ENCODE measurements around the gene AOPEP.

- TF ChIP-seq CTCF (IDR thresholded peaks at IDR 0.05): no peak
- TF ChIP-seq POLR2A (IDR thresholded peaks at IDR 0.05): no peak
These were observed 370.8 kb downstream of the AOPEP start for GRCh38 chr9:95097279-95097678.
